ENCODE measurements around the gene PTPRD. TPM values are rescaled to one million over a fixed set of nuclear protein-coding genes. Genes with fewer than 3 reads are reported as not detected.

PTPRD gene
- total RNA-seq, 1 experiment from 2014 or later = 0.02 TPM

GRCh38 chr9:8901146-8901545 lies 1711.7 kb downstream of the PTPRD start:
- ChIA-PET RAD21 (ENCODE audit: low non-redundant PET in 1 of 2, low total read pairs in 2 of 2, uncharacterized antibody in 2 of 2, unreplicated experiment in 2 of 2) (no interaction called here), CTCF (no interaction called here), POLR2A (no interaction called here)
- BruUV-seq (replicated peaks) = no TSS peak
- H3K4me1 ChIP-seq (ENCODE audit: control insufficient read depth in 1 of 2, insufficient read depth in 2 of 2, low read length in 2 of 2) = no peaks in the 10 kb centered on the region
- H3K9ac ChIP-seq (ENCODE audit: low read length) = no peak overlapping the region
- no peak overlapping the region for H3K4me2 ChIP-seq (ENCODE audit: low read length)
- ATAC-seq = no peak
- no peak for DNase-seq (ENCODE audit: low read depth, low spot score)
- no peak overlapping the region for H3K4me3 ChIP-seq (replicated peaks in 1 of 2; ENCODE audit: low read depth in 1 of 2, low read length in 2 of 2)
- H4K20me1 ChIP-seq (ENCODE audit: insufficient read depth) = no peaks in the 10 kb centered on the region
- peaks cover 0 to 32% of the 10 kb centered on the region in 2 experiments; a peak in 2 of 4 replicates for H3K9me3 ChIP-seq (ENCODE audit: control insufficient read depth in 1 of 2, insufficient read depth in 1 of 2, low read depth in 1 of 2, low read length in 2 of 2)
- H3K9me2 ChIP-seq (ENCODE audit: insufficient read depth) = no peaks in the 10 kb centered on the region
- no peaks in the 10 kb centered on the region for H3K27me3 ChIP-seq (ENCODE audit: insufficient read depth, low read length)
- H3K36me3 ChIP-seq (ENCODE audit: control insufficient read depth in 1 of 2, insufficient read depth in 2 of 2, low read length in 2 of 2) = no peaks in the 10 kb centered on the region
- no peak overlapping the region for H2AFZ ChIP-seq (ENCODE audit: low read depth, low read length, poor library complexity, severe bottlenecking)
- no peaks in the 10 kb centered on the region for H3K79me2 ChIP-seq (ENCODE audit: insufficient read depth, low read length)
- intact Hi-C loops (cut with micrococcal nuclease) = no loop called here
- TF ChIP-seq SRF (IDR thresholded peaks at IDR 0.05; ENCODE audit: low read depth) (no peak), JUND (IDR thresholded peaks at IDR 0.05) (no peak), ATF3 (IDR thresholded peaks at IDR 0.05) (no peak), MAX (IDR thresholded peaks at IDR 0.05) (no peak), EGR1 (IDR thresholded peaks at IDR 0.05; ENCODE audit: low read depth) (no peak), POLR2AphosphoS5 (IDR thresholded peaks at IDR 0.05; ENCODE audit: low read depth, low read length) (no peak), ZFX (IDR thresholded peaks at IDR 0.05) (no peak), YY1 (IDR thresholded peaks at IDR 0.05; ENCODE audit: extremely low read depth, insufficient replicate concordance, low read depth, low read length) (no peak), SP1 (IDR thresholded peaks at IDR 0.05; ENCODE audit: low read depth) (no peak), EZH2 (IDR thresholded peaks at IDR 0.05) (no peak), EZH2phosphoT487 (IDR thresholded peaks at IDR 0.05; ENCODE audit: borderline replicate concordance) (no peak), ELF1 (IDR thresholded peaks at IDR 0.05; ENCODE audit: borderline replicate concordance, low read depth) (no peak), SIN3A (IDR thresholded peaks at IDR 0.05; ENCODE audit: low read depth) (no peak)
- no peak overlapping the region for H3K27ac ChIP-seq (ENCODE audit: low read depth, low read length)

- BruUV-seq (replicated peaks) = no TSS peak
- Histone ChIP-seq H4K20me1 (ENCODE audit: insufficient read depth) (no peaks in the 10 kb centered on the region), H3K4me1 (ENCODE audit: control insufficient read depth in 1 of 2, insufficient read depth in 2 of 2, low read length in 2 of 2) (no peaks in the 10 kb centered on the region), H3K4me2 (ENCODE audit: low read length) (no peak overlapping the region), H3K4me3 (replicated peaks in 1 of 2; ENCODE audit: low read depth in 1 of 2, low read length in 2 of 2) (no peak overlapping the region), H3K27me3 (ENCODE audit: insufficient read depth, low read length) (no peaks in the 10 kb centered on the region), H3K9me3 (ENCODE audit: control insufficient read depth in 1 of 2, insufficient read depth in 1 of 2, low read depth in 1 of 2, low read length in 2 of 2) (peaks cover 0 to 27% of the 10 kb centered on the region in 2 experiments; a peak in 2 of 4 replicates), H2AFZ (ENCODE audit: low read depth, low read length, poor library complexity, severe bottlenecking) (no peak overlapping the region), H3K79me2 (ENCODE audit: insufficient read depth, low read length) (no peaks in the 10 kb centered on the region), H3K9me2 (ENCODE audit: insufficient read depth) (no peaks in the 10 kb centered on the region), H3K9ac (ENCODE audit: low read length) (no peak overlapping the region), H3K36me3 (ENCODE audit: control insufficient read depth in 1 of 2, insufficient read depth in 2 of 2, low read length in 2 of 2) (no peaks in the 10 kb centered on the region), H3K27ac (ENCODE audit: low read depth, low read length) (no peak overlapping the region)
- CTCF ChIA-PET = no interaction called here
- no peak for DNase-seq (ENCODE audit: low read depth, low spot score)
- RAD21 ChIA-PET (ENCODE audit: low non-redundant PET in 1 of 2, low total read pairs in 2 of 2, uncharacterized antibody in 2 of 2, unreplicated experiment in 2 of 2) = no interaction called here
- intact Hi-C loops (cut with micrococcal nuclease) = no loop called here
- TF ChIP-seq EZH2phosphoT487 (IDR thresholded peaks at IDR 0.05; ENCODE audit: borderline replicate concordance) = no peak
- POLR2A ChIA-PET = no interaction called here
- ATAC-seq = no peak
Observed at GRCh38 chr9:8899511-8899910, 1713.3 kb downstream of the PTPRD start.
